ENCODE measurements around the gene GRIK2.

DNA sequence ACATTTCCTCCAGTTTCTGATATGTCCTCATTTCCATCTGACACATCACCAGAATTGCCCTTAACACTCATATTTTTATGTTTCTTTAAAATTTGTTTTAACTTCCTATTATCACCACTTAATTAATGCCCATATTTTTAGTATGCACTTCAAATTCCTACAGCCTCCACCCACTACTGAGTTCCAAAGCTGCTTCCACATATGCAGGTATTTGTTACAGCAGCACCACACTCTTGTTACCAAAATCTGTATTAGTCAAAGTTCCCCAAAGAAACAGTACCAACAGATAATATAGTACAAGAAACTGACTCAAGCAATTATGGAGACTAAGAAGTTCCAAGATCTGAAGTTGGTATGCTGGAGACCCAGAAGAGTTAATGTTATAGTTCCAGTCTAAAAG, 340.4 kb downstream of the GRIK2 start:
- TF ChIP-seq, protein P1, sequence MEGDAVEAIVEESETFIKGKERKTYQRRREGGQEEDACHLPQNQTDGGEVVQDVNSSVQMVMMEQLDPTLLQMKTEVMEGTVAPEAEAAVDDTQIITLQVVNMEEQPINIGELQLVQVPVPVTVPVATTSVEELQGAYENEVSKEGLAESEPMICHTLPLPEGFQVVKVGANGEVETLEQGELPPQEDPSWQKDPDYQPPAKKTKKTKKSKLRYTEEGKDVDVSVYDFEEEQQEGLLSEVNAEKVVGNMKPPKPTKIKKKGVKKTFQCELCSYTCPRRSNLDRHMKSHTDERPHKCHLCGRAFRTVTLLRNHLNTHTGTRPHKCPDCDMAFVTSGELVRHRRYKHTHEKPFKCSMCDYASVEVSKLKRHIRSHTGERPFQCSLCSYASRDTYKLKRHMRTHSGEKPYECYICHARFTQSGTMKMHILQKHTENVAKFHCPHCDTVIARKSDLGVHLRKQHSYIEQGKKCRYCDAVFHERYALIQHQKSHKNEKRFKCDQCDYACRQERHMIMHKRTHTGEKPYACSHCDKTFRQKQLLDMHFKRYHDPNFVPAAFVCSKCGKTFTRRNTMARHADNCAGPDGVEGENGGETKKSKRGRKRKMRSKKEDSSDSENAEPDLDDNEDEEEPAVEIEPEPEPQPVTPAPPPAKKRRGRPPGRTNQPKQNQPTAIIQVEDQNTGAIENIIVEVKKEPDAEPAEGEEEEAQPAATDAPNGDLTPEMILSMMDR (conservative IDR thresholded peaks at IDR 0.05) = no peak
- no peak for TF ChIP-seq EZH2 (IDR thresholded peaks at IDR 0.05; ENCODE audit: low read depth)

Data from PC-9 (cell line).